ENCODE measurements around the gene CACNB4. TPM values are rescaled to one million over a fixed set of nuclear protein-coding genes. Genes with fewer than 3 reads are reported as not detected.

The CACNB4 gene
- polyA plus RNA-seq, 1 of the 3 experiments (the other 2 are of a cell fraction): 0.18 TPM

GRCh38 chr2:152015552-152015951 is 83.3 kb downstream of the CACNB4 start (continued):
- no peak for TF ChIP-seq USF2 (IDR thresholded peaks at IDR 0.05; ENCODE audit: borderline replicate concordance, low read depth, low read length)
- TF ChIP-seq, protein P1, sequence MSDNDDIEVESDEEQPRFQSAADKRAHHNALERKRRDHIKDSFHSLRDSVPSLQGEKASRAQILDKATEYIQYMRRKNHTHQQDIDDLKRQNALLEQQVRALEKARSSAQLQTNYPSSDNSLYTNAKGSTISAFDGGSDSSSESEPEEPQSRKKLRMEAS (IDR thresholded peaks at IDR 0.05; ENCODE audit: low read depth): no peak
- no peak for TF ChIP-seq MEF2A (IDR thresholded peaks at IDR 0.05; ENCODE audit: borderline replicate concordance, low read depth)
- no peak for TF ChIP-seq RCOR1 (IDR thresholded peaks at IDR 0.05; ENCODE audit: low read length)

GRCh38 chr2:152012697-152013096 is 86.1 kb downstream of the CACNB4 start:
- ChIA-PET CTCF (interaction anchor here (0.7 to 10.0 kb wide), 2 partner anchors 8 to 12 kb away, joined by 3 to 93 read pairs; no protein-coding TSS in a partner anchor), POLR2A (no interaction called here)
- Histone ChIP-seq H3K9me3 (no peaks in the 10 kb centered on the region), H3K4me2 (no peak overlapping the region), H3K9ac (no peak overlapping the region), H3K79me2 (ENCODE audit: insufficient read depth) (no peaks in the 10 kb centered on the region), H3F3A (replicated peaks; ENCODE audit: insufficient read depth) (no peaks in the 10 kb centered on the region), H3K27me3 (ENCODE audit: insufficient read depth) (peaks cover 4% of the 10 kb centered on the region; the same call in 1 of the 2 replicates), H3K9me2 (no peaks in the 10 kb centered on the region), H4K20me1 (ENCODE audit: insufficient read depth) (no peaks in the 10 kb centered on the region), H3K4me3 (ENCODE audit: low read depth in 2 of 2, low read length in 1 of 2) (no peak overlapping the region), H3K4me1 (ENCODE audit: control insufficient read depth in 1 of 2, insufficient read depth in 2 of 2, low read depth in 1 of 2, low read length in 1 of 2) (no peaks in the 10 kb centered on the region), H3K36me3 (replicated peaks in 1 of 2; ENCODE audit: control insufficient read depth in 1 of 2, insufficient read depth in 2 of 2, low read length in 1 of 2) (no peaks in the 10 kb centered on the region), H2AFZ (ENCODE audit: low read depth) (no peak overlapping the region), H3K27ac (ENCODE audit: low read depth in 2 of 2, low read length in 1 of 2) (no peak overlapping the region)
- WGBS (ENCODE audit: low lambda C conversion rate): 19% methylated on average over 1 of the region's 1 CpG
- TF ChIP-seq USF2 (IDR thresholded peaks at IDR 0.05; ENCODE audit: borderline replicate concordance, low read depth, low read length) (no peak), NFIC (IDR thresholded peaks at IDR 0.05; ENCODE audit: borderline replicate concordance) (no peak), RXRA (IDR thresholded peaks at IDR 0.05; ENCODE audit: borderline replicate concordance, low read depth) (no peak), MEF2A (IDR thresholded peaks at IDR 0.05; ENCODE audit: borderline replicate concordance, low read depth) (no peak), TEAD4 (IDR thresholded peaks at IDR 0.05; ENCODE audit: borderline replicate concordance, insufficient read depth) (no peak), GATA2 (CRISPR knock-in tag; IDR thresholded peaks at IDR 0.05) (no peak), EP300 (IDR thresholded peaks at IDR 0.05; ENCODE audit: borderline replicate concordance in 1 of 2, low read depth in 1 of 2, low read length in 1 of 2) (no peak)
- TF ChIP-seq, protein P2, sequence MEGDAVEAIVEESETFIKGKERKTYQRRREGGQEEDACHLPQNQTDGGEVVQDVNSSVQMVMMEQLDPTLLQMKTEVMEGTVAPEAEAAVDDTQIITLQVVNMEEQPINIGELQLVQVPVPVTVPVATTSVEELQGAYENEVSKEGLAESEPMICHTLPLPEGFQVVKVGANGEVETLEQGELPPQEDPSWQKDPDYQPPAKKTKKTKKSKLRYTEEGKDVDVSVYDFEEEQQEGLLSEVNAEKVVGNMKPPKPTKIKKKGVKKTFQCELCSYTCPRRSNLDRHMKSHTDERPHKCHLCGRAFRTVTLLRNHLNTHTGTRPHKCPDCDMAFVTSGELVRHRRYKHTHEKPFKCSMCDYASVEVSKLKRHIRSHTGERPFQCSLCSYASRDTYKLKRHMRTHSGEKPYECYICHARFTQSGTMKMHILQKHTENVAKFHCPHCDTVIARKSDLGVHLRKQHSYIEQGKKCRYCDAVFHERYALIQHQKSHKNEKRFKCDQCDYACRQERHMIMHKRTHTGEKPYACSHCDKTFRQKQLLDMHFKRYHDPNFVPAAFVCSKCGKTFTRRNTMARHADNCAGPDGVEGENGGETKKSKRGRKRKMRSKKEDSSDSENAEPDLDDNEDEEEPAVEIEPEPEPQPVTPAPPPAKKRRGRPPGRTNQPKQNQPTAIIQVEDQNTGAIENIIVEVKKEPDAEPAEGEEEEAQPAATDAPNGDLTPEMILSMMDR (IDR thresholded peaks at IDR 0.05): no peak
- TF ChIP-seq, protein P3, sequence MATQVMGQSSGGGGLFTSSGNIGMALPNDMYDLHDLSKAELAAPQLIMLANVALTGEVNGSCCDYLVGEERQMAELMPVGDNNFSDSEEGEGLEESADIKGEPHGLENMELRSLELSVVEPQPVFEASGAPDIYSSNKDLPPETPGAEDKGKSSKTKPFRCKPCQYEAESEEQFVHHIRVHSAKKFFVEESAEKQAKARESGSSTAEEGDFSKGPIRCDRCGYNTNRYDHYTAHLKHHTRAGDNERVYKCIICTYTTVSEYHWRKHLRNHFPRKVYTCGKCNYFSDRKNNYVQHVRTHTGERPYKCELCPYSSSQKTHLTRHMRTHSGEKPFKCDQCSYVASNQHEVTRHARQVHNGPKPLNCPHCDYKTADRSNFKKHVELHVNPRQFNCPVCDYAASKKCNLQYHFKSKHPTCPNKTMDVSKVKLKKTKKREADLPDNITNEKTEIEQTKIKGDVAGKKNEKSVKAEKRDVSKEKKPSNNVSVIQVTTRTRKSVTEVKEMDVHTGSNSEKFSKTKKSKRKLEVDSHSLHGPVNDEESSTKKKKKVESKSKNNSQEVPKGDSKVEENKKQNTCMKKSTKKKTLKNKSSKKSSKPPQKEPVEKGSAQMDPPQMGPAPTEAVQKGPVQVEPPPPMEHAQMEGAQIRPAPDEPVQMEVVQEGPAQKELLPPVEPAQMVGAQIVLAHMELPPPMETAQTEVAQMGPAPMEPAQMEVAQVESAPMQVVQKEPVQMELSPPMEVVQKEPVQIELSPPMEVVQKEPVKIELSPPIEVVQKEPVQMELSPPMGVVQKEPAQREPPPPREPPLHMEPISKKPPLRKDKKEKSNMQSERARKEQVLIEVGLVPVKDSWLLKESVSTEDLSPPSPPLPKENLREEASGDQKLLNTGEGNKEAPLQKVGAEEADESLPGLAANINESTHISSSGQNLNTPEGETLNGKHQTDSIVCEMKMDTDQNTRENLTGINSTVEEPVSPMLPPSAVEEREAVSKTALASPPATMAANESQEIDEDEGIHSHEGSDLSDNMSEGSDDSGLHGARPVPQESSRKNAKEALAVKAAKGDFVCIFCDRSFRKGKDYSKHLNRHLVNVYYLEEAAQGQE (IDR thresholded peaks at IDR 0.05; ENCODE audit: low read depth, low read length): no peak
- DNase-seq: no peak

Data from SK-N-SH (cell line).